GM18505 (cell line): ENCODE measurements around the gene PTF1A.
"Not testable (repeated sequence)": the region's sequence is repeated elsewhere in the genome, so short reads cannot be mapped to it uniquely, and the experiment has no call there.

ENCODE experiments used
- ATAC-seq: cut with Tn5 transposase; IDR thresholded peaks from one replicate; pipeline ENCODE4 v1.9.1; 2021; ENCODE audit not compliant: unreplicated experiment
- POLR2A ChIP-seq: IDR thresholded peaks from 4 replicates; pipeline ENCODE4 v1.6.1; 2011; ENCODE audit warnings: borderline replicate concordance; ENCODE audit not compliant: insufficient read depth, insufficient read length; ENCODE audit errors: extremely low read depth

The PTF1A gene

GRCh38 chr10:23203369-23204325, 11.5 kb downstream of the PTF1A start:
- no peak for ATAC-seq
- TF ChIP-seq POLR2A, result no peak

GRCh38 chr10:23204773-23205172, 12.7 kb downstream of the PTF1A start:
- no peak for ATAC-seq
- TF ChIP-seq POLR2A, result no peak

GRCh38 chr10:23205972-23206642, 14.0 kb downstream of the PTF1A start:
- ATAC-seq, result no peak
- TF ChIP-seq POLR2A, result no peak

GRCh38 chr10:23217471-23217870, 25.4 kb downstream of the PTF1A start:
- TF ChIP-seq POLR2A, result no peak
- ATAC-seq, result no peak

GRCh38 chr10:23230582-23230981, 38.5 kb downstream of the PTF1A start:
- no peak for TF ChIP-seq POLR2A
- ATAC-seq, result no peak

DNA sequence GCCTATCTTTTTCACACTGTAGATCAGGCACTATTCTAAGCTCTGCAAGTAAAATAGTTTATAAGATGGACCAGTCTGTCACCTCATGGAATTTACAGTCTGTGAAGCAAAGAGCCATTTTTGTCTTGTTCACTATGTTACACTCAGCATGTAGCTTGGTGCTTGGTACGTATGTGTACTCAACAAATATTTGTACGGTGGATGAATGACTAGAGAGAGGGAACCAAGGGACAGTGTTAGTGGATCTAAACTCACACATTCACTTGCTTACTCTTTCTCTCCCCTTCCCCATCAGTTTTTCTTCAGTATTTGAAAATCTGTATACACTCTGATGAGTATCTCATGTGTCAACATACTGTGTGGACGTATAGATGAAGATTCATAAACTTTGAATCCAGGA, 45.9 kb downstream of the PTF1A start:
- no peak for ATAC-seq
- TF ChIP-seq POLR2A, result no peak

- not testable (repeated sequence) for ATAC-seq
These were observed 49.7 kb downstream of the PTF1A start for GRCh38 chr10:23241779-23242178.
